Fibroblast of pulmonary artery (primary cell): ENCODE results near the gene JAKMIP2.
"Not testable (repeated sequence)": the region's sequence is repeated elsewhere in the genome, so short reads cannot be mapped to it uniquely, and the experiment has no call there.

Source experiments
- DNase-seq: peaks from one replicate; pipeline ENCODE4 v3.0.0-alpha.2; 2010; ENCODE audit warnings: low read depth
- H3K4me3 ChIP-seq: replicated peaks from 2 replicates; pipeline ENCODE4 v1.5.1; 2011; ENCODE audit warnings: low read depth, mild to moderate bottlenecking, control low read depth, low read length, moderate library complexity
- TF ChIP-seq, protein P1 (sequence below): IDR thresholded peaks from 2 replicates; pipeline ENCODE4 v1.5.1; 2011; ENCODE audit warnings: mild to moderate bottlenecking, control low read depth, low read length, inconsistent platforms; ENCODE audit errors: missing control alignments

The JAKMIP2 gene

DNA sequence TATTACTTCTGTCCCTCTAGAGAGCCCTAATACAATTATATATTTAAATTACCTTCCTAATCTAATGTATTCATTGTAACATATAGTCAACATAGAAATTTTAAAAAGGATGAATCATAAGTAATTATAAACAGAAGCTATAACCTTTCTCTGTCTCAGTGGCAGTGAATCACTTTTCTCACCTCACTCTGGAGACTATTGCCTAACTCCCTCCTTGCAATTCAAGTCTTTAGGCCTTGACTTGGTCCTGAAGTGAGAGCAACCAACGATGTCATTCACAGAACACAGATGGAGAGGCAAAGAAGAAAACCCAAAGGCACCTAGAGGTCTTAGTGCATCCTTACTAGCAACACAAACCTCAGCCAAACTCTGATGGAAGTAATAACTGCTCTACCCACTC, 139.4 kb downstream of the JAKMIP2 start:
- no peak for DNase-seq
- TF ChIP-seq, protein P1, sequence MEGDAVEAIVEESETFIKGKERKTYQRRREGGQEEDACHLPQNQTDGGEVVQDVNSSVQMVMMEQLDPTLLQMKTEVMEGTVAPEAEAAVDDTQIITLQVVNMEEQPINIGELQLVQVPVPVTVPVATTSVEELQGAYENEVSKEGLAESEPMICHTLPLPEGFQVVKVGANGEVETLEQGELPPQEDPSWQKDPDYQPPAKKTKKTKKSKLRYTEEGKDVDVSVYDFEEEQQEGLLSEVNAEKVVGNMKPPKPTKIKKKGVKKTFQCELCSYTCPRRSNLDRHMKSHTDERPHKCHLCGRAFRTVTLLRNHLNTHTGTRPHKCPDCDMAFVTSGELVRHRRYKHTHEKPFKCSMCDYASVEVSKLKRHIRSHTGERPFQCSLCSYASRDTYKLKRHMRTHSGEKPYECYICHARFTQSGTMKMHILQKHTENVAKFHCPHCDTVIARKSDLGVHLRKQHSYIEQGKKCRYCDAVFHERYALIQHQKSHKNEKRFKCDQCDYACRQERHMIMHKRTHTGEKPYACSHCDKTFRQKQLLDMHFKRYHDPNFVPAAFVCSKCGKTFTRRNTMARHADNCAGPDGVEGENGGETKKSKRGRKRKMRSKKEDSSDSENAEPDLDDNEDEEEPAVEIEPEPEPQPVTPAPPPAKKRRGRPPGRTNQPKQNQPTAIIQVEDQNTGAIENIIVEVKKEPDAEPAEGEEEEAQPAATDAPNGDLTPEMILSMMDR = no peak
- no peak overlapping the region for H3K4me3 ChIP-seq

GRCh38 chr5:147642666-147643065, 139.9 kb downstream of the JAKMIP2 start:
- TF ChIP-seq, protein P1 = no peak
- no peak for DNase-seq

GRCh38 chr5:147639321-147639720, 143.2 kb downstream of the JAKMIP2 start:
- DNase-seq = no peak
- TF ChIP-seq, protein P1 = no peak
- no peak overlapping the region for H3K4me3 ChIP-seq

More at GRCh38 chr5:147642666-147643065, 139.9 kb downstream of the JAKMIP2 start:
- no peak overlapping the region for H3K4me3 ChIP-seq

GRCh38 chr5:147636729-147636984, 145.9 kb downstream of the JAKMIP2 start:
- TF ChIP-seq, protein P1 = no peak
- DNase-seq = no peak
- H3K4me3 ChIP-seq = no peak overlapping the region

DNA sequence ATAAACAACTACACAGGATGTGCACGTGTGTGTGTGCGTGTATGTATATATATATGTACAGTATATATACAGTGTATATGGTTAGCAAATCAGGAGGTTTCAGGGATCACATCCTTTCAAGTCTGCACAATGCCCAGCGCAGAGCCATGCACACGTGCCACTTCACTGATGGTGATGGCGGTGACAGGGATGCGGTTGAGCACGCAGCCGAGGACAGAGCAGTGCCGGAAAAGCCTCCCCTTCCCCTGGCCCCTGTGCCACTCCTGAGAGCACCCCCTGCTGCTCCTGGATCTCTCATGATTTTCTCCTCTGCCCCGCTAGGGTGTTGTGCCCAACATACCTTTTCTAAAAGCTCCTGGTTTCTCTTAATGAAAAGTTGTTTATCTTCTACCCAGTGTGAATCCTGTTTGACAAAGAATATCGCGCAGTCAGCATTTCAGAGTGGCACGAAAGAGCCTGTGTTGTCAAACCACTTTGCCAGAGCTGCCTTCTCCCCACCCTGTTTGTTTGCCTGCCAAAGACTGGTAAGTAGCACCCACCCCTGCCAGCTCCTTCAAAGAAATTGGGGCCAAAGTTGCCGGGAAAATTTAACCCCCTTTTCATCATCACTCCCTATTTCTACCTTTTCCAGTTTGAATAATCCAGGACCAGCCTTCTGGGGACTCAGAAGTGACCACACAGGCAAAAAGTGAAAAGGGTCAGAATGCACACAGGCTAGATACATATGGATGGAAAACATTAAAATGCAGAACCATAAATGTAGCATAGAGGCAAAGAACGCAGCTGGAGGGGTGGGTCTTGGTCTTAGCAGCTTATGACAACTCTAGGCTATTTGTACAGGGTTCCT, 146.4 kb downstream of the JAKMIP2 start:
- TF ChIP-seq, protein P1 = no peak
- DNase-seq = no peak
- no peak overlapping the region for H3K4me3 ChIP-seq

DNA sequence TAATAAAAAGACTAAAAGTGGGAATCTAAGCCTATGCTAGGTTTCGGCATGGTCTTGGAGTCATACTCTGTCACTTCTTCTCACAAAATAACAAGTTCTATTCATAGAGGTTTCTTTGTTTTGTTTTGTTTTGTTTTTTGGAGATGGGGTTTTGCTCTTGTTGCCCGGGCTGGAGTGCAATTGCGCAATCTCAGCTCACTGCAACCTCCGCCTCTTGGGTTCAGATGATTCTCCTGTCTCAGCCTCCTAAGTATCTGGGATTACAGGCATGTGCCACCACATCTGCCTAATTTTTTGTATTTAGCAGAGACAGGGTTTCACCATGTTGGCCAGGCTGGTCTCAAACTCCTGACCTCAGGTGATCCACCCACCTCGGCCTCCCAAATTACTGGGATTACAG, 147.1 kb downstream of the JAKMIP2 start:
- not testable (repeated sequence) for H3K4me3 ChIP-seq, DNase-seq

DNA sequence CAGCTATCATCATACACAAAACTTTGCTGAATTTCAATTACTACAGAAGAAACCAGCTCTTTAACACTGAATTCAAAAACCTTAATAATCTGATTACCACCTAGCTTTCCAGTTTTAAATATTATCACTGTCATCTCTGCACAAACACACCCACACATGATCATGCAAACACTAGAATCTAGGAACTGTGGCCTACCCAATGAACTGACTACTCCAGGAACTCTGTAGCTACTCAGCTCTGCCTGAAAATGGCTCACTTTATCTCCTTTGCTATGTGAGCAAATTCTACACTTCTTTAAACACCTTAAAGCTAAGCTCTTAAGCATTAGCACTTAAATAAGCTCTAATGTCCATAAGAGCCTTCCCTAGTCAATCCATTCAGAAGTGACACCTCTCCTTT, 149.4 kb downstream of the JAKMIP2 start:
- DNase-seq = no peak
- H3K4me3 ChIP-seq = no peak overlapping the region
- TF ChIP-seq, protein P1 = no peak
